HepG2 (cell line): ENCODE data around the gene ANKS3. TPM values are rescaled to one million over a fixed set of nuclear protein-coding genes. Genes with fewer than 3 reads are reported as not detected.

Experiments
- ATAC-seq: fragments of 200-7000 bp; cut with Tn5 transposase; 3 replicates; pipeline ENCODE4 v1.9.1; 2020; ENCODE audit warnings: mild to moderate bottlenecking, moderate library complexity
- BruUV-seq: library from RNA; stranded (reverse); fragments of 400-500 nt; replicated peaks from 2 replicates; lab custom pipeline; 2021; lab: Mats Ljungman, UMichigan
- CTCF ChIA-PET: fragments of 300-600 bp; formaldehyde crosslinking; extraction: SDS; loops from one replicate; lab custom pipeline; 2021; ENCODE audit warnings: low total read pairs, inconsistent platforms, low intra/inter-chr PET ratio; lab: Yijun Ruan, JAX
- POLR2A ChIA-PET: fragments of 350-600 bp; sonication (Branson Sonifier 250); formaldehyde crosslinking; loops from one replicate; lab custom pipeline; 2020; ENCODE audit warnings: antibody characterized with exemption, inconsistent platforms; lab: Yijun Ruan, JAX
- DNase-seq: peaks from one replicate; pipeline ENCODE4 v3.0.0-alpha.2; 2015; ENCODE audit warnings: low spot score
- FAIRE-seq: peaks from 3 replicates; lab custom pipeline; 2011; peaks lifted over from hg19 to GRCh38; lab: Jason Lieb, UNC
- H2AFZ ChIP-seq: one replicate; pipeline ENCODE4 v1.6.1; 2011; ENCODE audit warnings: low read length, inconsistent platforms
- H3K27ac ChIP-seq: fragments of 300-600 bp; 3 replicates; pipeline ENCODE4 v1.8.0; 2011; ENCODE audit warnings: mixed run types, mild to moderate bottlenecking, mixed read lengths, low read length, inconsistent platforms; ENCODE audit not compliant: insufficient read depth; ENCODE audit errors: extremely low read length
- H3K27me3 ChIP-seq, 2 experiments: fragments of 200-600 bp in 1 of 2; 2 replicates in 1 of 2; 3 replicates in 1 of 2; pipeline versions ENCODE4 v1.6.0 to v1.8.0; 2011; ENCODE audit warnings: low read length in 2 of 2, mild to moderate bottlenecking in 2 of 2, moderate library complexity in 2 of 2, inconsistent platforms in 1 of 2; ENCODE audit not compliant: insufficient read depth in 2 of 2, control insufficient read depth in 1 of 2
- H3K36me3 ChIP-seq, 2 experiments: fragments of 200-600 bp in 1 of 2; replicated peaks in 1 of 2; 2 replicates in 1 of 2; 3 replicates in 1 of 2; pipeline versions ENCODE4 v1.5.1 to v1.8.0; 2011; ENCODE audit warnings: low read length in 2 of 2, inconsistent platforms in 1 of 2; ENCODE audit not compliant: insufficient read depth in 2 of 2, control insufficient read depth in 1 of 2
- H3K4me1 ChIP-seq: 2 replicates; pipeline ENCODE4 v1.5.1; 2012; ENCODE audit warnings: low read length, inconsistent platforms; ENCODE audit not compliant: insufficient read depth
- H3K4me2 ChIP-seq: 2 replicates; pipeline ENCODE4 v1.6.0; 2011; ENCODE audit warnings: low read depth, low read length, inconsistent platforms
- H3K4me3 ChIP-seq, 3 experiments: fragments of 200-600 bp in 1 of 3; sonication (generic), shearing (Covaris generic) in 1 of 3; replicated peaks in 1 of 3; 2 replicates each; pipeline ENCODE4 v1.5.1; 2011 to 2016; ENCODE audit warnings: low read length in 3 of 3, inconsistent platforms in 2 of 3, low read depth in 2 of 3, mild to moderate bottlenecking in 2 of 3, control low read depth in 1 of 3, mixed read lengths in 1 of 3; ENCODE audit not compliant: insufficient read depth in 1 of 3
- H3K79me2 ChIP-seq: one replicate; pipeline ENCODE4 v1.6.1; 2011; ENCODE audit warnings: low read length, inconsistent platforms; ENCODE audit not compliant: insufficient read depth
- H3K9ac ChIP-seq: 2 replicates; pipeline ENCODE4 v1.6.0; 2011; ENCODE audit warnings: mild to moderate bottlenecking, low read depth, low read length, inconsistent platforms; ENCODE audit not compliant: insufficient read depth
- H3K9me3 ChIP-seq: 2 replicates; pipeline ENCODE4 v1.5.1; 2012; ENCODE audit warnings: mild to moderate bottlenecking, low read length
- H4K20me1 ChIP-seq: 2 replicates; pipeline ENCODE4 v1.6.0; 2011; ENCODE audit warnings: inconsistent platforms, mild to moderate bottlenecking, low read length, moderate library complexity; ENCODE audit not compliant: insufficient read depth
- BCL6 ChIP-seq: IDR thresholded peaks from 2 replicates; pipeline ENCODE4 v1.6.1; 2016; ENCODE audit warnings: missing genetic modification reagents, missing compliant biosample characterization
- CSRNP1 ChIP-seq: sonication (generic); formaldehyde crosslinking; IDR thresholded peaks from 2 replicates; pipeline ENCODE4 v1.8.1; 2023; ENCODE audit warnings: mild to moderate bottlenecking, missing genetic modification reagents
- HOXA7 ChIP-seq: sonication (generic); formaldehyde crosslinking; IDR thresholded peaks from 2 replicates; pipeline ENCODE4 v1.8.1; 2022; ENCODE audit warnings: mild to moderate bottlenecking, missing genetic modification reagents, moderate library complexity
- MEIS1 ChIP-seq: sonication (generic); formaldehyde crosslinking; IDR thresholded peaks from 2 replicates; pipeline ENCODE4 v1.9.0; 2021; ENCODE audit warnings: mild to moderate bottlenecking, missing genetic modification reagents, moderate library complexity, borderline replicate concordance
- MZF1 ChIP-seq: sonication (generic); formaldehyde crosslinking; IDR thresholded peaks from 2 replicates; pipeline ENCODE4 v1.8.1; 2023; ENCODE audit warnings: mild to moderate bottlenecking, missing genetic modification reagents, borderline replicate concordance
- NR2F1 ChIP-seq, 2 experiments: fragments of 450-650 bp in 1 of 2; formaldehyde crosslinking in 1 of 2; IDR thresholded peaks; 2 replicates each; pipeline versions ENCODE4 v1.5.0 to v1.6.1; 2016 to 2020; ENCODE audit warnings: mild to moderate bottlenecking in 1 of 2, missing compliant biosample characterization in 1 of 2, missing genetic modification reagents in 1 of 2, moderate library complexity in 1 of 2
- POLR2AphosphoS2 ChIP-seq: IDR thresholded peaks from 2 replicates; pipeline ENCODE4 v1.6.1; 2011; ENCODE audit warnings: low read depth, low read length, improper control_type of control experiment
- RFX3 ChIP-seq: IDR thresholded peaks from 2 replicates; pipeline ENCODE4 v1.6.1; 2016; ENCODE audit warnings: missing biosample characterization, missing genetic modification reagents
- TIGD3 ChIP-seq: sonication (generic); formaldehyde crosslinking; IDR thresholded peaks from 2 replicates; pipeline ENCODE4 v1.5.1; 2020; ENCODE audit warnings: mild to moderate bottlenecking, missing genetic modification reagents, borderline replicate concordance
- TMF1 ChIP-seq: sonication (generic); formaldehyde crosslinking; IDR thresholded peaks from 2 replicates; pipeline ENCODE4 v1.8.1; 2022; ENCODE audit warnings: low read depth, missing genetic modification reagents
- ZNF225 ChIP-seq: sonication (generic); formaldehyde crosslinking; IDR thresholded peaks from 2 replicates; pipeline ENCODE4 v1.4.0; 2020; ENCODE audit warnings: mild to moderate bottlenecking, missing genetic modification reagents
- ZNF329 ChIP-seq: sonication (generic); formaldehyde crosslinking; IDR thresholded peaks from 2 replicates; pipeline ENCODE4 v1.9.0; 2021; ENCODE audit warnings: low read depth, mild to moderate bottlenecking, missing genetic modification reagents
- ZNF382 ChIP-seq: sonication (generic); formaldehyde crosslinking; IDR thresholded peaks from 2 replicates; pipeline ENCODE4 v1.5.0; 2020; ENCODE audit warnings: missing genetic modification reagents, mild to moderate bottlenecking, borderline replicate concordance
- ZNF441 ChIP-seq: sonication (generic); formaldehyde crosslinking; IDR thresholded peaks from 2 replicates; pipeline ENCODE4 v1.7.0; 2021; ENCODE audit warnings: missing genetic modification reagents, borderline replicate concordance
- ZNF484 ChIP-seq: sonication (generic); formaldehyde crosslinking; IDR thresholded peaks from 2 replicates; pipeline ENCODE4 v1.5.1; 2020; ENCODE audit warnings: mild to moderate bottlenecking, low read depth, missing genetic modification reagents, borderline replicate concordance
- ZNF510 ChIP-seq: sonication (generic); formaldehyde crosslinking; IDR thresholded peaks from 2 replicates; pipeline ENCODE4 v1.4.0; 2020; ENCODE audit warnings: low read depth, mild to moderate bottlenecking, missing genetic modification reagents
- ZNF775 ChIP-seq: sonication (generic); formaldehyde crosslinking; IDR thresholded peaks from 2 replicates; pipeline ENCODE4 v1.4.0; 2020; ENCODE audit warnings: missing genetic modification reagents, mild to moderate bottlenecking, moderate library complexity, borderline replicate concordance
- ZSCAN31 ChIP-seq: sonication (generic); formaldehyde crosslinking; IDR thresholded peaks from 2 replicates; pipeline ENCODE4 v1.5.0; 2020; ENCODE audit warnings: low read depth, mild to moderate bottlenecking, missing genetic modification reagents
- WGBS: methylation state at CpG from one replicate; pipeline ENCODE4 v1.1.6; 2017; ENCODE audit warnings: low lambda C conversion rate; 5-methylcytosine and 5-hydroxymethylcytosine counted together
- in situ Hi-C: cut with HindIII; loops from 2 replicates; pipeline ENCODE4 v1.10.0; 2017; ENCODE audit warnings: low pct_unique_long_range_greater_than_20kb; ENCODE audit not compliant: extremely low pct_ligation_motif_present
- intact Hi-C: fragments of 100-400 bp; cut with micrococcal nuclease; formaldehyde crosslinking; loops from one replicate; pipeline ENCODE4 v1.10.0; 2022; ENCODE audit not compliant: unreplicated experiment
- polyA plus RNA-seq, 8 experiments: library from polyadenylated mRNA; depleted of rRNA in 3 of 8; stranded (reverse) in 7 of 8; unstranded in 1 of 8; fragments of >200 nt; fragmentation: Illumina TruSeq in 4 of 8; extraction: Trizol in 4 of 8; gene quantifications; 2 replicates each; pipeline versions ENCODE4 v1.2.1 to v1.2.3, GENCODE V29; 2011 to 2016; ENCODE audit warnings: low read depth in 4 of 8, missing spikeins in 1 of 8, mixed read lengths in 1 of 8; ENCODE audit not compliant: insufficient read depth in 1 of 8
- total RNA-seq, 5 experiments: library from RNA; depleted of rRNA; stranded (reverse); fragments of >200 nt; fragmentation: Illumina TruSeq; extraction: Trizol; gene quantifications; 2 replicates each; pipeline ENCODE4 v1.2.3, GENCODE V29; 2016; ENCODE audit warnings: low read depth in 1 of 5

Gene ANKS3
- total and polyA plus RNA-seq, 2 of the 13 experiments (the other 11 are each of a cell fraction or from before 2014, with no cell fraction given) = 11.4 to 15.9 TPM

- in situ Hi-C loops (no loop called here), intact Hi-C loops (no loop called here)
- H2AFZ ChIP-seq = no peak overlapping the region
- no peak overlapping the region for H3K27ac ChIP-seq
- DNase-seq (no peak), FAIRE-seq (no peak), ATAC-seq (peak; percentile 19)
- no peaks in the 10 kb centered on the region for H3K36me3 ChIP-seq
- CTCF ChIA-PET = no interaction called here
- no peaks in the 10 kb centered on the region for H4K20me1 ChIP-seq
- no peaks in the 10 kb centered on the region for H3K9me3 ChIP-seq
- H3K4me1 ChIP-seq = peaks cover 90% of the 10 kb centered on the region
- peak overlapping the region in 1 of 3 experiments; percentile 9; a peak in 1 of 6 replicates for H3K4me3 ChIP-seq
- no TSS peak for BruUV-seq
- H3K9ac ChIP-seq = no peak overlapping the region
- WGBS = 64% methylated on average over 12 of the region's 25 CpGs
- no peaks in the 10 kb centered on the region for H3K27me3 ChIP-seq
- peak overlapping the region; percentile 42; the same call in 1 of the 2 replicates for H3K4me2 ChIP-seq
- POLR2A ChIA-PET = interaction anchor here (1.8 kb wide), 1 partner anchor 15 kb away, joined by 4 read pairs; no protein-coding TSS in a partner anchor
- H3K79me2 ChIP-seq = no peaks in the 10 kb centered on the region
- TF ChIP-seq TMF1 (CRISPR knock-in tag) = no peak
- TF ChIP-seq MZF1 = no peak
- TF ChIP-seq NR2F1 (CRISPR knock-in tag; IDR thresholded peaks at IDR 0.05) = no peak
- TF ChIP-seq CSRNP1 = no peak
- no peak for TF ChIP-seq ZNF441 (CRISPR knock-in tag)
- no peak for TF ChIP-seq ZNF484 (CRISPR knock-in tag)
- TF ChIP-seq ZSCAN31 (CRISPR knock-in tag) = no peak
- peak; percentile 97 for TF ChIP-seq ZNF329 (CRISPR knock-in tag)
- TF ChIP-seq ZNF225 = 0 out of 2 replicates have a peak, but pooled peaks have one; percentile 27
- no peak for TF ChIP-seq MEIS1
- no peak for TF ChIP-seq POLR2AphosphoS2
- TF ChIP-seq ZNF775 (CRISPR knock-in tag) = no peak
- no peak for TF ChIP-seq ZNF510 (CRISPR knock-in tag)
- TF ChIP-seq ZNF382 = no peak
- TF ChIP-seq RFX3 = no peak
- no peak for TF ChIP-seq TIGD3 (CRISPR knock-in tag)
- TF ChIP-seq BCL6 (CRISPR knock-in tag) = no peak
- no peak for TF ChIP-seq HOXA7 (CRISPR knock-in tag)
Measured at GRCh38 chr16:4783251-4783950, 49.3 kb upstream of the ANKS3 start.
